ENCODE measurements around the gene CCDC169.
"Not testable (repeated sequence)": the region's sequence is repeated elsewhere in the genome, so short reads cannot be mapped to it uniquely, and the experiment has no call there.

- TF ChIP-seq, protein P1, sequence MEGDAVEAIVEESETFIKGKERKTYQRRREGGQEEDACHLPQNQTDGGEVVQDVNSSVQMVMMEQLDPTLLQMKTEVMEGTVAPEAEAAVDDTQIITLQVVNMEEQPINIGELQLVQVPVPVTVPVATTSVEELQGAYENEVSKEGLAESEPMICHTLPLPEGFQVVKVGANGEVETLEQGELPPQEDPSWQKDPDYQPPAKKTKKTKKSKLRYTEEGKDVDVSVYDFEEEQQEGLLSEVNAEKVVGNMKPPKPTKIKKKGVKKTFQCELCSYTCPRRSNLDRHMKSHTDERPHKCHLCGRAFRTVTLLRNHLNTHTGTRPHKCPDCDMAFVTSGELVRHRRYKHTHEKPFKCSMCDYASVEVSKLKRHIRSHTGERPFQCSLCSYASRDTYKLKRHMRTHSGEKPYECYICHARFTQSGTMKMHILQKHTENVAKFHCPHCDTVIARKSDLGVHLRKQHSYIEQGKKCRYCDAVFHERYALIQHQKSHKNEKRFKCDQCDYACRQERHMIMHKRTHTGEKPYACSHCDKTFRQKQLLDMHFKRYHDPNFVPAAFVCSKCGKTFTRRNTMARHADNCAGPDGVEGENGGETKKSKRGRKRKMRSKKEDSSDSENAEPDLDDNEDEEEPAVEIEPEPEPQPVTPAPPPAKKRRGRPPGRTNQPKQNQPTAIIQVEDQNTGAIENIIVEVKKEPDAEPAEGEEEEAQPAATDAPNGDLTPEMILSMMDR (IDR thresholded peaks at IDR 0.05), result not testable (repeated sequence)
- not testable (repeated sequence) for TF ChIP-seq POLR2A (IDR thresholded peaks at IDR 0.05)
These were observed 1.9 kb upstream of the CCDC169 start for GRCh38 chr13:36299469-36299868.

All from Peyer's patch (tissue), 4 donors.